PC-3 (cell line): ENCODE measurements around the gene RALGPS1. TPM values are rescaled to one million over a fixed set of nuclear protein-coding genes. Genes with fewer than 3 reads are reported as not detected.

Experiments used
- total RNA-seq: library from RNA; depleted of rRNA; stranded (reverse); fragments of >200 nt; gene quantifications from 2 replicates; pipeline ENCODE4 v1.2.3, GENCODE V29; 2014; rRNA removed

The RALGPS1 gene
- total RNA-seq, 1 experiment from 2014 or later: 10.2 TPM

Other genes with a start within 250 kb of the RALGPS1 start
- gene ZBTB43, start 109.7 kb upstream of the RALGPS1 start, total RNA-seq: 5.9 and 36.1 TPM in 2 replicates
- gene ZBTB34, start 54.1 kb upstream of the RALGPS1 start, total RNA-seq: 1.6 and 1.8 TPM in 2 replicates
- 0.07 and 0.75 TPM in 2 replicates for gene ANGPTL2, start 207.9 kb downstream of the RALGPS1 start, total RNA-seq